Measurements from ENCODE around the gene KREMEN1. TPM values are rescaled to one million over a fixed set of nuclear protein-coding genes. Genes with fewer than 3 reads are reported as not detected.
A peak's percentile ranks its signal among the peaks of the same experiment; 100 is the strongest.

The KREMEN1 gene
- total and polyA plus RNA-seq, 10 of the 15 experiments (the other 5 are each of a cell fraction or from before 2014, with no cell fraction given) = 0.10 to 2.5 (median 0.20) TPM; not detected in 1

DNA sequence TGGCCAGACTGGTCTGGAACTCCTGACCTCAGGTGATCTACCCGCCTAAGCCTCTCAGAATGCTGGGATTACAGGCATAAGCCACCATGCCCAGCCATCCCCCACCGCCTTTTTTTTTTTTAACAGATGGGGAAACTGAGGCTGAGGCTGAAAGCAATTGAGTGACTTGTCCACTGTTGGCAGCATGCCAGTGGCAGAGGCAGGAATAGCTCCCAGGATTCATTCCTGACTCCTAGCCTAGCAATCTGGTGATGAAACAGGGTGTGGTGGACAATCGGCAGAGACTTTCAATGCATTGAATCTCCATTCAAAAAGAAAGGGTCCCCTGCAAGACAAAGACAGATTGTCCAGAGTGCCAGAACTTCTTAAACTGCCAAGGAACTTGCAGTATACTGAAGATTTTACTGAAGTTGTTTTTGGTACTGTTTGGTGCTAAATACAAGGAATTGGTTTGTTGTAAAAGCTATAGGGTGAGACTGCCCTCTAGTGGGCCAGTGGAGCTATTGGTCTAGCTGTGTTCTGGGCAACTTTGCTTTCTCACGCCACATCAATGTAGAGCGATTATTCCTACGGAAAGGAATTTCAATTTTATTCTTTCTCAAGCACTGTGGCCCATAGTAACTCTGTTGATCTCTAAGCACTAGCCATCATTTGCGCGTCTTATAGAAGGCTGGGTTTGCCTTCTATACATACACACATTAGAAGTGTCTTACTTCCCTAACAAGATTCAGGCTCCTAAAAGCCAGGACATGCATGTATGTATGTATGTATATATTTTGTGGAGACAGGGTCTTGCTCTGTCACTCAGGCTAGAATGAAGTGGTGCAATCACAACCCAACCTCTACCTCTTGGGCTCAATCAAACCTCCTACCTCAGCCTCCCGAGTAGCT is 32.2 kb upstream of the KREMEN1 start (continued):
- TF ChIP-seq IKZF1 (conservative IDR thresholded peaks at IDR 0.05) = peak; percentile 30; the same call in 1 of the 2 replicates
- TF ChIP-seq SP1 (IDR thresholded peaks at IDR 0.05; ENCODE audit: low read depth, low read length) = no peak
- peak; percentile 10 for TF ChIP-seq RELA (IDR thresholded peaks at IDR 0.05; ENCODE audit: borderline replicate concordance, partially characterized antibody)
- TF ChIP-seq LARP7 (IDR thresholded peaks at IDR 0.05) = no peak

DNA sequence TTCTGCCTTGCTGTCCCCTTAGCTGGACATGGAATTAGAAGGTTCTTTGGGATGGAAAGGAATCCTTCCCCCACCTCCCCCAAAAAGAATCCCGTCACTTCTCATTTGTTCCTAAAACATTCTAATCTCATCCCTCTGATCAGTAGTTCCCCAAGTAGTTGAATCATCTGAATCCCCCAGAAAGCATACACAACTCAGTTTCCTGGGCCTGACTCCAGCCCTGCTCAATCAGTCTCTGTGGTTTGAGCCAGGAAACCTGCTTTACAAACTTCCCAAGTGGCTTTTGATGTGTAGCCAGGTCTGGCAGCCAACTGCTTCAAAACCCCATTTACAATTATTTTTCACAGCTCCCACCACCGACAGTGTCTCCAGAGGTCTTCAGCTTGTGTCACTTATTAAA is 31.4 kb upstream of the KREMEN1 start:
- ChIA-PET SMC1A (ENCODE audit: uncharacterized antibody, unreplicated experiment) (interaction anchor here (0.6 to 9.1 kb wide), 57 partner anchors 10 to 990 kb away, joined by 3 to 187 read pairs (median 5); partner anchors contain the start of gene C22orf31), RAD21 (ENCODE audit: unreplicated experiment) (interaction anchor here (0.9 to 8.5 kb wide), 41 partner anchors 10 to 441 kb away, joined by 3 to 119 read pairs (median 8); partner anchors contain the start of genes KREMEN1 and ZNRF3), CTCF (interaction anchor here (0.8 to 9.5 kb wide), 53 partner anchors 9 to 445 kb away, joined by 3 to 195 read pairs (median 8); partner anchors contain the start of genes XBP1 and ZNRF3), POLR2A (interaction anchor here (1.1 to 1.4 kb wide), 4 partner anchors 18 to 250 kb away, joined by 3 to 4 read pairs (median 4); no protein-coding TSS in a partner anchor)
- H3K27ac ChIP-seq (ENCODE audit: control insufficient read depth, insufficient read depth) = no peak overlapping the region
- H2AFZ ChIP-seq (ENCODE audit: control insufficient read depth, low read depth, low read length) = no peak overlapping the region
- WGBS (ENCODE audit: insufficient coverage, insufficient replicate concordance, low lambda C conversion rate, missing lambda C conversion rate) = 10% methylated on average over 2 of the region's 2 CpGs
- H3K4me2 ChIP-seq (ENCODE audit: control insufficient read depth, insufficient read depth) = no peak overlapping the region
- no peak overlapping the region for H3K4me3 ChIP-seq
- no peaks in the 10 kb centered on the region for H3K79me2 ChIP-seq (ENCODE audit: control insufficient read depth, insufficient read depth, low read length)
- intact Hi-C loops (cut with micrococcal nuclease; ENCODE audit: unreplicated experiment) (loop anchor here (10.0 kb wide), 1 partner anchor 113 kb away; no protein-coding TSS in a partner anchor), in situ Hi-C loops (cut with MboI) (loop anchor here (25.0 kb wide), 1 partner anchor 1004 kb away; no protein-coding TSS in a partner anchor)
- H3K27me3 ChIP-seq (replicated peaks in 1 of 2; ENCODE audit: control insufficient read depth in 2 of 2, insufficient read depth in 2 of 2, low read length in 1 of 2) = no peaks in the 10 kb centered on the region; a peak in 1 of 4 replicates
- H3K36me3 ChIP-seq (ENCODE audit: control insufficient read depth in 2 of 2, insufficient read depth in 2 of 2, low read length in 1 of 2) = peaks cover 0 to 3% of the 10 kb centered on the region in 2 experiments; a peak in 2 of 4 replicates
- H3K9ac ChIP-seq (ENCODE audit: control insufficient read depth, insufficient read depth, low read length) = no peak overlapping the region
- H3K4me1 ChIP-seq (ENCODE audit: control insufficient read depth, insufficient read depth, low read length) = no peaks in the 10 kb centered on the region
- H4K20me1 ChIP-seq (ENCODE audit: control insufficient read depth, insufficient read depth) = no peaks in the 10 kb centered on the region
- no peak for TF ChIP-seq NR2F1 (conservative IDR thresholded peaks at IDR 0.05)
- no TSS peak for BruUV-seq (replicated peaks)
- peak; percentile 44 for FAIRE-seq
- DNase-seq (ENCODE audit: low read depth, low spot score) = no peak
- ATAC-seq = no peak
- no peaks in the 10 kb centered on the region for H3K9me3 ChIP-seq (replicated peaks; ENCODE audit: control insufficient read depth, insufficient read depth, low read length)
